SK-N-MC (cell line): Measurements from ENCODE around the gene CXADR.

ENCODE experiments used
- EZH2 ChIP-seq: fragments of 200-600 bp; sonication (generic); IDR thresholded peaks from one replicate; pipeline ENCODE4 v1.6.1; 2017; ENCODE audit warnings: antibody characterized with exemption
- POLR2AphosphoS5 ChIP-seq: IDR thresholded peaks from 2 replicates; pipeline ENCODE4 v1.6.1; 2012; ENCODE audit warnings: mild to moderate bottlenecking, low read depth, low read length, borderline replicate concordance

DNA sequence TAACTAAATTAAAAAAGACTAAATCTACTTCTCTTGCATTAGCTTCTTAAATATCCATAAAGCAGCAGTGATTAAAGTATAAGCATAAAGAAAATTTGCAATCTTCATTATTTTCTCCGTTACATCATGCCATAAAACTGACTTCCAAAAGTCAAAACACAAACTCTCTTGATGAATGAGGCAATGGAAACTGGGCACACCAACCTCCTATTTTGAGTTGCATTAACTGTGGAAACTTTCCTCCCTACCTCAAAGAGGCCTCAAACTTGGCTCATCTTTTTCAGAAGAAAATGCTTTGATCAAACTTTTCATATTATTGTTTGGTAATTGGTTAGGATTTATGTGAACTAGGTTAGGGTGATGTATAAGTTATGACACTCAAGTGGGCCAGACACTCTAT lies 104.0 kb downstream of the CXADR start:
- TF ChIP-seq POLR2AphosphoS5 = no peak
- no peak for TF ChIP-seq EZH2
